ENCODE results near the gene DSCAM.

DNA sequence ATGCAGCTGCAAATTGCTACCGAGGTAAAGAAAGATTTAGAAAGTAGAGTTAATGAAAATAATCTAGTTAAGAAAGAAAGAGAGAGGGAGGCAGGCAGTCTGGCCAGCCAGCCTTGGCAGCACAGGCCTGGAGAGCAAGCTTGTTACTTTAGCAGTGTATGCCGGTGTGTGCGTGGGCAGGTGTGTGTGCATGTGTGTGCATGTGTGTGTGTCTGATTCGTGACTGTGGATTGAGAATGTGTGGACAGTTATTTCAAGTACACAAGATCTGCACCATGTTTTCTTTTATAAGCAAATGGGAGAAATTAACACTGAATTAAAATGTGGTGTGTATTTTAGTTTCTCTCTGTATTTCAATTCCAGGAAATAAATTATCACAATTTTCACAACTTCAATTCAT is 211.6 kb downstream of the DSCAM start:
- no peak for TF ChIP-seq EZH2 (IDR thresholded peaks at IDR 0.05; ENCODE audit: insufficient read depth, poor library complexity, severe bottlenecking)
- no peak for TF ChIP-seq EZH2phosphoT487 (IDR thresholded peaks at IDR 0.05; ENCODE audit: insufficient read depth, low read depth)
